ENCODE data around the gene SYCE3. TPM values are rescaled to one million over a fixed set of nuclear protein-coding genes. Genes with fewer than 3 reads are reported as not detected.

The SYCE3 gene
- polyA plus RNA-seq, 1 of the 3 experiments (the other 2 are of a cell fraction), result 3.6 TPM

GRCh38 chr22:50610041-50610451 is 47.3 kb upstream of the SYCE3 start:
- Histone ChIP-seq H3K9ac (no peak overlapping the region), H3K9me2 (no peaks in the 10 kb centered on the region), H3K27ac (ENCODE audit: low read depth in 2 of 2, low read length in 1 of 2) (no peak overlapping the region), H3K4me2 (no peak overlapping the region), H3F3A (replicated peaks; ENCODE audit: insufficient read depth) (no peaks in the 10 kb centered on the region), H4K20me1 (ENCODE audit: insufficient read depth) (no peaks in the 10 kb centered on the region), H2AFZ (ENCODE audit: low read depth) (no peak overlapping the region), H3K36me3 (replicated peaks in 1 of 2; ENCODE audit: control insufficient read depth in 1 of 2, insufficient read depth in 2 of 2, low read length in 1 of 2) (no peaks in the 10 kb centered on the region), H3K9me3 (no peaks in the 10 kb centered on the region), H3K4me1 (ENCODE audit: control insufficient read depth in 1 of 2, insufficient read depth in 2 of 2, low read depth in 1 of 2, low read length in 1 of 2) (no peaks in the 10 kb centered on the region; a peak in 1 of 4 replicates), H3K27me3 (ENCODE audit: insufficient read depth) (no peaks in the 10 kb centered on the region), H3K4me3 (ENCODE audit: low read depth in 2 of 2, low read length in 1 of 2) (no peak overlapping the region), H3K79me2 (ENCODE audit: insufficient read depth) (no peaks in the 10 kb centered on the region)
- CTCF ChIA-PET, result interaction anchor here (1.2 kb wide), 1 partner anchor 9 kb away, joined by 4 read pairs; no protein-coding TSS in a partner anchor
- POLR2A ChIA-PET, result no interaction called here
- 93% methylated on average over 11 of the region's 11 CpGs for WGBS (ENCODE audit: low lambda C conversion rate)
- TF ChIP-seq YY1 (IDR thresholded peaks at IDR 0.05; ENCODE audit: low read depth) (no peak), REST (IDR thresholded peaks at IDR 0.05; ENCODE audit: low read depth, low read length) (no peak), MXI1 (IDR thresholded peaks at IDR 0.05; ENCODE audit: low read depth, low read length) (no peak), EZH2phosphoT487 (IDR thresholded peaks at IDR 0.05; ENCODE audit: borderline replicate concordance, low read depth) (no peak), TCF12 (IDR thresholded peaks at IDR 0.05) (no peak), JUND (IDR thresholded peaks at IDR 0.05) (no peak), ELF1 (IDR thresholded peaks at IDR 0.05) (no peak), RCOR1 (IDR thresholded peaks at IDR 0.05; ENCODE audit: low read length) (no peak), PBX3 (IDR thresholded peaks at IDR 0.05) (no peak), GABPA (IDR thresholded peaks at IDR 0.05; ENCODE audit: low read depth) (no peak), NRF1 (IDR thresholded peaks at IDR 0.05; ENCODE audit: low read depth, low read length) (no peak), CHD2 (IDR thresholded peaks at IDR 0.05; ENCODE audit: low read length, partially characterized antibody) (no peak)
- DNase-seq, result no peak

- no peak overlapping the region for H2AFZ ChIP-seq (ENCODE audit: low read depth)
- no peak overlapping the region for H3K27ac ChIP-seq (ENCODE audit: low read depth in 2 of 2, low read length in 1 of 2)
- H3K79me2 ChIP-seq (ENCODE audit: insufficient read depth), result no peaks in the 10 kb centered on the region
- H3K27me3 ChIP-seq (ENCODE audit: insufficient read depth), result no peaks in the 10 kb centered on the region
- no peaks in the 10 kb centered on the region; a peak in 1 of 4 replicates for H3K4me1 ChIP-seq (ENCODE audit: control insufficient read depth in 1 of 2, insufficient read depth in 2 of 2, low read depth in 1 of 2, low read length in 1 of 2)
- no peaks in the 10 kb centered on the region for H3K9me3 ChIP-seq
- ChIA-PET POLR2A (no interaction called here), CTCF (interaction anchor here (1.2 kb wide), 1 partner anchor 10 kb away, joined by 4 read pairs; no protein-coding TSS in a partner anchor)
- DNase-seq, result no peak
- no peaks in the 10 kb centered on the region for H3K9me2 ChIP-seq
- H3K4me3 ChIP-seq (ENCODE audit: low read depth in 2 of 2, low read length in 1 of 2), result no peak overlapping the region
- no peaks in the 10 kb centered on the region for H4K20me1 ChIP-seq (ENCODE audit: insufficient read depth)
- no peak overlapping the region for H3K9ac ChIP-seq
- WGBS (ENCODE audit: low lambda C conversion rate), result 74% methylated on average over 8 of the region's 12 CpGs
- no peaks in the 10 kb centered on the region for H3K36me3 ChIP-seq (replicated peaks in 1 of 2; ENCODE audit: control insufficient read depth in 1 of 2, insufficient read depth in 2 of 2, low read length in 1 of 2)
- no peaks in the 10 kb centered on the region for H3F3A ChIP-seq (replicated peaks; ENCODE audit: insufficient read depth)
- no peak overlapping the region for H3K4me2 ChIP-seq
- no peak for TF ChIP-seq FOXM1 (IDR thresholded peaks at IDR 0.05; ENCODE audit: low read depth)
- TF ChIP-seq CHD2 (IDR thresholded peaks at IDR 0.05; ENCODE audit: low read length, partially characterized antibody), result no peak
- TF ChIP-seq SIN3A (IDR thresholded peaks at IDR 0.05; ENCODE audit: borderline replicate concordance, low read depth, low read length), result no peak
- TF ChIP-seq POLR2AphosphoS5 (IDR thresholded peaks at IDR 0.05; ENCODE audit: low read depth, low read length), result no peak
- no peak for TF ChIP-seq FOXJ3 (CRISPR knock-in tag; IDR thresholded peaks at IDR 0.05)
- TF ChIP-seq TEAD4 (IDR thresholded peaks at IDR 0.05; ENCODE audit: borderline replicate concordance, insufficient read depth), result no peak
- no peak for TF ChIP-seq USF1 (IDR thresholded peaks at IDR 0.05; ENCODE audit: borderline replicate concordance, low read depth)
These were observed 46.9 kb upstream of the SYCE3 start for GRCh38 chr22:50609599-50609998.
